NCI-H82 treated with DMSO at 0.1 percent for 48 hours (cell line): ENCODE measurements around the gene USP4.
"Not testable (repeated sequence)": the region's sequence is repeated elsewhere in the genome, so short reads cannot be mapped to it uniquely, and the experiment has no call there.

Source experiments
- DNase-seq: peaks from one replicate; lab custom pipeline; 2025; ENCODE audit not compliant: unreplicated experiment; lab: John Stamatoyannopoulos, UW

Gene USP4

GRCh38 chr3:49255718-49256511 lies 83.9 kb downstream of the USP4 start:
- DNase-seq = no peak

GRCh38 chr3:49255112-49255511 lies 84.7 kb downstream of the USP4 start:
- no peak for DNase-seq

- no peak for DNase-seq
These were observed 86.3 kb downstream of the USP4 start for GRCh38 chr3:49253512-49253911.

GRCh38 chr3:49248840-49249227 lies 91.0 kb downstream of the USP4 start:
- no peak for DNase-seq

GRCh38 chr3:49244581-49245205 lies 95.2 kb downstream of the USP4 start:
- DNase-seq = no peak

GRCh38 chr3:49240091-49240490 lies 99.8 kb downstream of the USP4 start:
- DNase-seq = not testable (repeated sequence)

- no peak for DNase-seq
These were observed 101.4 kb downstream of the USP4 start for GRCh38 chr3:49238274-49239127.

GRCh38 chr3:49237344-49237743 lies 102.5 kb downstream of the USP4 start:
- DNase-seq = no peak

GRCh38 chr3:49236226-49236625 lies 103.6 kb downstream of the USP4 start:
- no peak for DNase-seq

GRCh38 chr3:49228817-49229216 lies 111.0 kb downstream of the USP4 start:
- DNase-seq = not testable (repeated sequence)
